CD14-positive monocyte (primary cell): ENCODE measurements around the gene FGGY. TPM values are rescaled to one million over a fixed set of nuclear protein-coding genes. Genes with fewer than 3 reads are reported as not detected.

Experiments
- DNase-seq, 3 donors: peaks; one replicate each; pipeline ENCODE4 v3.0.0-alpha.2; 2011 to 2022
- H2AFZ ChIP-seq: 2 replicates; pipeline ENCODE4 v1.6.0; 2012; ENCODE audit warnings: mild to moderate bottlenecking, low read depth, low read length, inconsistent platforms; ENCODE audit not compliant: insufficient read depth, poor library complexity, severe bottlenecking
- H3K27ac ChIP-seq, 2 donors: 1 replicate in 1 of 2; 2 replicates in 1 of 2; pipeline ENCODE4 v1.5.1; 2012 to 2013; ENCODE audit warnings: low read length in 2 of 2, control low read depth in 1 of 2, inconsistent platforms in 1 of 2, low read depth in 1 of 2, mild to moderate bottlenecking in 1 of 2
- H3K27me3 ChIP-seq, 2 donors: one replicate each; pipeline versions ENCODE4 v1.6.0 to v1.6.1; 2011 to 2013; ENCODE audit warnings: low read length in 2 of 2; ENCODE audit not compliant: control insufficient read depth in 2 of 2, insufficient read depth in 2 of 2
- H3K36me3 ChIP-seq, 2 donors: replicated peaks in 1 of 2; 1 replicate in 1 of 2; 2 replicates in 1 of 2; pipeline versions ENCODE4 v1.5.1 to v1.6.1; 2012 to 2013; ENCODE audit warnings: low read length in 2 of 2, control low read depth in 1 of 2, inconsistent platforms in 1 of 2, mild to moderate bottlenecking in 1 of 2; ENCODE audit not compliant: insufficient read depth in 2 of 2, control insufficient read depth in 1 of 2
- H3K4me1 ChIP-seq, 2 donors: 1 replicate in 1 of 2; 2 replicates in 1 of 2; pipeline versions ENCODE4 v1.5.1 to v1.6.1; 2012 to 2013; ENCODE audit warnings: low read length in 2 of 2, control low read depth in 1 of 2, inconsistent platforms in 1 of 2, mild to moderate bottlenecking in 1 of 2, moderate library complexity in 1 of 2; ENCODE audit not compliant: insufficient read depth in 2 of 2, control insufficient read depth in 1 of 2
- H3K4me2 ChIP-seq: replicated peaks from 2 replicates; pipeline ENCODE3; 2012; ENCODE audit warnings: low read length, moderate library complexity, mild to moderate bottlenecking; ENCODE audit not compliant: poor library complexity, severe bottlenecking; ENCODE audit errors: extremely low read depth
- H3K4me3 ChIP-seq, 3 experiments: fragments of 200-600 bp in 1 of 3; sonication (generic) in 1 of 3; replicated peaks in 1 of 3; 1 replicate in 2 of 3; 2 replicates in 1 of 3; pipeline ENCODE4 v1.5.1; 2011 to 2013; ENCODE audit warnings: low read length in 3 of 3, mild to moderate bottlenecking in 3 of 3, control low read depth in 2 of 3, low read depth in 2 of 3, inconsistent platforms in 1 of 3, moderate library complexity in 1 of 3
- H3K79me2 ChIP-seq: 2 replicates; pipeline ENCODE4 v1.6.0; 2012; ENCODE audit warnings: mild to moderate bottlenecking, control low read depth, inconsistent platforms, low read length, moderate library complexity; ENCODE audit not compliant: insufficient read depth
- H3K9ac ChIP-seq: 2 replicates; pipeline ENCODE4 v1.6.0; 2017; ENCODE audit warnings: low read length, mild to moderate bottlenecking; ENCODE audit not compliant: insufficient read depth, poor library complexity, severe bottlenecking
- H3K9me3 ChIP-seq, 2 donors: replicated peaks in 1 of 2; 1 replicate in 1 of 2; 2 replicates in 1 of 2; pipeline versions ENCODE4 v1.5.1 to v1.6.1; 2012 to 2013; ENCODE audit warnings: low read length in 2 of 2, control low read depth in 1 of 2; ENCODE audit not compliant: control insufficient read depth in 1 of 2, insufficient read depth in 1 of 2
- H4K20me1 ChIP-seq: 2 replicates; pipeline ENCODE4 v1.6.0; 2012; ENCODE audit warnings: mild to moderate bottlenecking, low read length, control low read depth, moderate library complexity; ENCODE audit not compliant: insufficient read depth
- H3K27ac Mint-ChIP-seq, 7 donors: one replicate each; pipeline ENCODE4 v1.8.0; 2020; ENCODE audit warnings: mild to moderate bottlenecking in 7 of 7, mixed read lengths in 7 of 7, moderate library complexity in 6 of 7, inconsistent platforms in 2 of 7
- H3K27me3 Mint-ChIP-seq, 3 donors: one replicate each; pipeline ENCODE4 v1.8.0; 2021 to 2022; ENCODE audit warnings: low read depth in 3 of 3, mild to moderate bottlenecking in 3 of 3, mixed read lengths in 3 of 3, moderate library complexity in 3 of 3, inconsistent platforms in 1 of 3
- H3K36me3 Mint-ChIP-seq, 2 donors: one replicate each; pipeline ENCODE4 v1.8.0; 2020; ENCODE audit warnings: mixed read lengths in 2 of 2, inconsistent platforms in 1 of 2, mild to moderate bottlenecking in 1 of 2
- H3K4me1 Mint-ChIP-seq: one replicate; pipeline ENCODE4 v1.8.0; 2020; ENCODE audit warnings: mild to moderate bottlenecking, mixed read lengths
- H3K4me3 Mint-ChIP-seq, 2 donors: one replicate each; pipeline ENCODE4 v1.8.0; 2020; ENCODE audit warnings: mild to moderate bottlenecking in 2 of 2, mixed read lengths in 2 of 2, moderate library complexity in 1 of 2
- H3K9me3 Mint-ChIP-seq, 7 donors: one replicate each; pipeline ENCODE4 v1.8.0; 2020 to 2022; ENCODE audit warnings: mixed read lengths in 7 of 7, mild to moderate bottlenecking in 6 of 7, moderate library complexity in 6 of 7, inconsistent platforms in 2 of 7
- CTCF ChIP-seq: fragments of 200-600 bp; IDR thresholded peaks from one replicate; pipeline ENCODE4 v1.8.0; 2022; ENCODE audit warnings: antibody characterized with exemption, mild to moderate bottlenecking
- WGBS: methylation state at CpG from one replicate; pipeline ENCODE4 v1.1.5; 2013; ENCODE audit warnings: missing lambda C conversion rate; ENCODE audit not compliant: insufficient coverage; 5-methylcytosine and 5-hydroxymethylcytosine counted together
- intact Hi-C, 2 donors: fragments of 100-400 bp; cut with micrococcal nuclease; formaldehyde crosslinking; loops; one replicate each; pipeline versions ENCODE4 v1.15.0 to v1.15.1; 2023
- polyA plus RNA-seq, 3 donors: library from polyadenylated mRNA; depleted of rRNA in 1 of 3; unstranded in 2 of 3; stranded (reverse) in 1 of 3; fragments of 300-500 nt in 2 of 3; fragments of >200 nt in 1 of 3; fragmentation: Illumina TruSeq in 2 of 3; gene quantifications; 1 replicate in 2 of 3; 2 replicates in 1 of 3; pipeline ENCODE4 v1.2.3, GENCODE V29; 2012 to 2021

The FGGY gene
- polyA plus RNA-seq, 3 donors: 2.3 to 4.3 (median 2.9) TPM

- H3K4me3 Mint-ChIP-seq: no peak overlapping the region
- intact Hi-C loops: no loop called here
- Histone ChIP-seq H3K27me3 (no peaks in the 10 kb centered on the region), H3K4me1 (no peaks in the 10 kb centered on the region), H3K9me3 (no peaks in the 10 kb centered on the region), H2AFZ (no peak overlapping the region), H3K27ac (no peak overlapping the region), H3K4me3 (no peak overlapping the region), H3K9ac (no peak overlapping the region), H4K20me1 (no peaks in the 10 kb centered on the region), H3K79me2 (no peaks in the 10 kb centered on the region), H3K4me2 (no peak overlapping the region), H3K36me3 (no peaks in the 10 kb centered on the region)
- H3K9me3 Mint-ChIP-seq: no peaks in the 10 kb centered on the region
- no peak overlapping the region for H3K27ac Mint-ChIP-seq
- no CpG with 5 or more reads among the region's 1 CpG for whole genome bisulfite sequencing
- H3K4me1 Mint-ChIP-seq: no peaks in the 10 kb centered on the region
- no peaks in the 10 kb centered on the region for H3K36me3 Mint-ChIP-seq
- no peaks in the 10 kb centered on the region for H3K27me3 Mint-ChIP-seq
- no peak for TF ChIP-seq CTCF
- DNase-seq: no peak
These were observed 141.2 kb downstream of the FGGY start for GRCh38 chr1:59438058-59438560.

GRCh38 chr1:59442492-59442891, 145.6 kb downstream of the FGGY start:
- no peak overlapping the region for H3K9ac ChIP-seq
- H3K4me2 ChIP-seq: no peak overlapping the region
- H3K79me2 ChIP-seq: no peaks in the 10 kb centered on the region
- Mint-ChIP-seq H3K27ac (no peak overlapping the region), H3K36me3 (no peaks in the 10 kb centered on the region), H3K4me3 (no peak overlapping the region), H3K4me1 (peaks cover 6% of the 10 kb centered on the region), H3K9me3 (no peaks in the 10 kb centered on the region), H3K27me3 (no peaks in the 10 kb centered on the region)
- H3K4me1 ChIP-seq: no peaks in the 10 kb centered on the region
- H3K36me3 ChIP-seq: no peaks in the 10 kb centered on the region
- H2AFZ ChIP-seq: no peak overlapping the region
- H3K9me3 ChIP-seq: no peaks in the 10 kb centered on the region
- DNase-seq: no peak
- H3K27ac ChIP-seq: no peak overlapping the region
- intact Hi-C loops: no loop called here
- TF ChIP-seq CTCF: no peak
- H3K27me3 ChIP-seq: no peaks in the 10 kb centered on the region
- no peak overlapping the region for H3K4me3 ChIP-seq
- whole genome bisulfite sequencing: 100% methylated on average over 1 of the region's 4 CpGs
- H4K20me1 ChIP-seq: no peaks in the 10 kb centered on the region
